Measurements from ENCODE around the gene ACHE. TPM values are rescaled to one million over a fixed set of nuclear protein-coding genes. Genes with fewer than 3 reads are reported as not detected.

The ACHE gene
- total and polyA plus RNA-seq, 4 donors = 0.15 to 17.6 (median 0.21) TPM

DNA sequence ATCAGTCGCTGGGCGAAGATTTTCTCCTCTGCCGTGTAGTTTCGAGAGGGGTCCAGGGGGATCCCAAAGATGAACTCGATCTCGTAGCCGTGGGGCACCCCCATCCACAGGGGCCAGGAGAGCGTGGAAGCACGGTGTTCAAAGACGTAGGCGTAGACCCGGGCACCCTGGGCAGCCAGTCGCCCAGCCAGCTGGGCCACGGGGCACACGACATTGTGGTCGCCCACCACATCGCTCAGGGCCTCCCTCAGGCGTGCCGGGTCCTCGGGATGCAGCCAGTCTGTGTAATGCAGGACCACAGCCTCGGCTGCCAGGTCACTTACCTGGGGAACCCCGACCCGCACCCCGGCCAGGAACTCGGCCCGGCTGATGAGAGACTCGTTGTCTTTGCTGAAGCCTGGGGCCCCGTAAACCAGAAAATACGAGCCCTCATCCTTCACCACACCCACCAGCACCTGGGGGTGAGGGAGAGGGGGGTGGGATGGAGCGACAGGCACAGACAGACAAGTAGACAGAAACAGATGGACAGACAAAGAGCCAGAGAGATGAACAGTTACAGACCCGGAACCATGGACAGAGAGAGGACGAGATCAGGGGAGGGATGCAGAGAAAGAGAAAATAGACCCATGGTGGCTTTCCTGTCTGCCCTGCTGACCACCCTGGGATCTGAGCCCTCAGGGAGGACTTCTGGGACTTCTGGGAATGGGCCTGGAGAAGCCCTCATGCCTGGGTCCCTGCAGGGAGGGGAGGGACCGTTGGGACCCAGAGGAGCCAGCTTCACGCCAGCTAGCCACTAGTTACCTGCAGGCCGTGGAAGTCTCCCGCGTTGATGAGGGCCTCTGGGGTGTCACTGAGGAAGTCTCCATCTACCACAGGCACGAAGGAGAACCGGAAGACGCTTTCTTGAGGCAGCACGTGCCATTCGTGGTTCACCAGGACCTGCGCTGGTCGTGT, 3.0 kb downstream of the ACHE start:
- H3K9me3 ChIP-seq (ENCODE audit: control insufficient read depth in 4 of 4, low read length in 3 of 4) = no peaks in the 10 kb centered on the region
- H3K27me3 ChIP-seq (ENCODE audit: control insufficient read depth in 4 of 4, insufficient read depth in 4 of 4, low read length in 3 of 4) = peaks cover 0 to 6% (median 0%) of the 10 kb centered on the region in 4 donors
- 90% methylated on average over 44 of the region's 44 CpGs for WGBS
- no peak for DNase-seq (ENCODE audit: low spot score)
- H3K9ac ChIP-seq (ENCODE audit: low read depth in 1 of 2, low read length in 2 of 2) = no peak overlapping the region
- no peak overlapping the region for H3K27ac ChIP-seq (ENCODE audit: low read depth in 1 of 2, low read length in 2 of 2)
- H3K4me1 ChIP-seq (ENCODE audit: control insufficient read depth in 4 of 4, insufficient read depth in 4 of 4, low read length in 3 of 4) = peaks cover 12 to 50% (median 33%) of the 10 kb centered on the region in 4 donors
- TF ChIP-seq RXRA (IDR thresholded peaks at IDR 0.05) (no peak), SP1 (IDR thresholded peaks at IDR 0.05) (no peak), FOXA1 (IDR thresholded peaks at IDR 0.05) (no peak), JUND (IDR thresholded peaks at IDR 0.05) (no peak), EGR1 (IDR thresholded peaks at IDR 0.05; ENCODE audit: low read depth in 2 of 2) (no peak), HNF4G (IDR thresholded peaks at IDR 0.05) (no peak), NR2F2 (IDR thresholded peaks at IDR 0.05) (no peak), GABPA (IDR thresholded peaks at IDR 0.05 in 1 of 2, conservative IDR thresholded peaks at IDR 0.05 in 1 of 2) (no peak), YY1 (IDR thresholded peaks at IDR 0.05) (no peak), FOXA2 (IDR thresholded peaks at IDR 0.05) (no peak), TAF1 (conservative IDR thresholded peaks at IDR 0.05) (no peak), RAD21 (IDR thresholded peaks at IDR 0.05) (no peak)
- TF ChIP-seq, protein P1, sequence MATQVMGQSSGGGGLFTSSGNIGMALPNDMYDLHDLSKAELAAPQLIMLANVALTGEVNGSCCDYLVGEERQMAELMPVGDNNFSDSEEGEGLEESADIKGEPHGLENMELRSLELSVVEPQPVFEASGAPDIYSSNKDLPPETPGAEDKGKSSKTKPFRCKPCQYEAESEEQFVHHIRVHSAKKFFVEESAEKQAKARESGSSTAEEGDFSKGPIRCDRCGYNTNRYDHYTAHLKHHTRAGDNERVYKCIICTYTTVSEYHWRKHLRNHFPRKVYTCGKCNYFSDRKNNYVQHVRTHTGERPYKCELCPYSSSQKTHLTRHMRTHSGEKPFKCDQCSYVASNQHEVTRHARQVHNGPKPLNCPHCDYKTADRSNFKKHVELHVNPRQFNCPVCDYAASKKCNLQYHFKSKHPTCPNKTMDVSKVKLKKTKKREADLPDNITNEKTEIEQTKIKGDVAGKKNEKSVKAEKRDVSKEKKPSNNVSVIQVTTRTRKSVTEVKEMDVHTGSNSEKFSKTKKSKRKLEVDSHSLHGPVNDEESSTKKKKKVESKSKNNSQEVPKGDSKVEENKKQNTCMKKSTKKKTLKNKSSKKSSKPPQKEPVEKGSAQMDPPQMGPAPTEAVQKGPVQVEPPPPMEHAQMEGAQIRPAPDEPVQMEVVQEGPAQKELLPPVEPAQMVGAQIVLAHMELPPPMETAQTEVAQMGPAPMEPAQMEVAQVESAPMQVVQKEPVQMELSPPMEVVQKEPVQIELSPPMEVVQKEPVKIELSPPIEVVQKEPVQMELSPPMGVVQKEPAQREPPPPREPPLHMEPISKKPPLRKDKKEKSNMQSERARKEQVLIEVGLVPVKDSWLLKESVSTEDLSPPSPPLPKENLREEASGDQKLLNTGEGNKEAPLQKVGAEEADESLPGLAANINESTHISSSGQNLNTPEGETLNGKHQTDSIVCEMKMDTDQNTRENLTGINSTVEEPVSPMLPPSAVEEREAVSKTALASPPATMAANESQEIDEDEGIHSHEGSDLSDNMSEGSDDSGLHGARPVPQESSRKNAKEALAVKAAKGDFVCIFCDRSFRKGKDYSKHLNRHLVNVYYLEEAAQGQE (IDR thresholded peaks at IDR 0.05) = no peak
- TF ChIP-seq, protein P2, sequence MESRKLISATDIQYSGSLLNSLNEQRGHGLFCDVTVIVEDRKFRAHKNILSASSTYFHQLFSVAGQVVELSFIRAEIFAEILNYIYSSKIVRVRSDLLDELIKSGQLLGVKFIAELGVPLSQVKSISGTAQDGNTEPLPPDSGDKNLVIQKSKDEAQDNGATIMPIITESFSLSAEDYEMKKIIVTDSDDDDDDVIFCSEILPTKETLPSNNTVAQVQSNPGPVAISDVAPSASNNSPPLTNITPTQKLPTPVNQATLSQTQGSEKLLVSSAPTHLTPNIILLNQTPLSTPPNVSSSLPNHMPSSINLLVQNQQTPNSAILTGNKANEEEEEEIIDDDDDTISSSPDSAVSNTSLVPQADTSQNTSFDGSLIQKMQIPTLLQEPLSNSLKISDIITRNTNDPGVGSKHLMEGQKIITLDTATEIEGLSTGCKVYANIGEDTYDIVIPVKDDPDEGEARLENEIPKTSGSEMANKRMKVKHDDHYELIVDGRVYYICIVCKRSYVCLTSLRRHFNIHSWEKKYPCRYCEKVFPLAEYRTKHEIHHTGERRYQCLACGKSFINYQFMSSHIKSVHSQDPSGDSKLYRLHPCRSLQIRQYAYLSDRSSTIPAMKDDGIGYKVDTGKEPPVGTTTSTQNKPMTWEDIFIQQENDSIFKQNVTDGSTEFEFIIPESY (IDR thresholded peaks at IDR 0.05) = no peak
- TF ChIP-seq, protein P3, sequence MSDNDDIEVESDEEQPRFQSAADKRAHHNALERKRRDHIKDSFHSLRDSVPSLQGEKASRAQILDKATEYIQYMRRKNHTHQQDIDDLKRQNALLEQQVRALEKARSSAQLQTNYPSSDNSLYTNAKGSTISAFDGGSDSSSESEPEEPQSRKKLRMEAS (IDR thresholded peaks at IDR 0.05) = no peak
- no peak overlapping the region for H3K4me3 ChIP-seq (ENCODE audit: low read depth in 1 of 3, low read length in 3 of 3)
- peaks cover 0 to 6% (median 2%) of the 10 kb centered on the region in 4 donors for H3K36me3 ChIP-seq (ENCODE audit: control insufficient read depth in 4 of 4, insufficient read depth in 3 of 4, low read depth in 1 of 4, low read length in 3 of 4)

DNA sequence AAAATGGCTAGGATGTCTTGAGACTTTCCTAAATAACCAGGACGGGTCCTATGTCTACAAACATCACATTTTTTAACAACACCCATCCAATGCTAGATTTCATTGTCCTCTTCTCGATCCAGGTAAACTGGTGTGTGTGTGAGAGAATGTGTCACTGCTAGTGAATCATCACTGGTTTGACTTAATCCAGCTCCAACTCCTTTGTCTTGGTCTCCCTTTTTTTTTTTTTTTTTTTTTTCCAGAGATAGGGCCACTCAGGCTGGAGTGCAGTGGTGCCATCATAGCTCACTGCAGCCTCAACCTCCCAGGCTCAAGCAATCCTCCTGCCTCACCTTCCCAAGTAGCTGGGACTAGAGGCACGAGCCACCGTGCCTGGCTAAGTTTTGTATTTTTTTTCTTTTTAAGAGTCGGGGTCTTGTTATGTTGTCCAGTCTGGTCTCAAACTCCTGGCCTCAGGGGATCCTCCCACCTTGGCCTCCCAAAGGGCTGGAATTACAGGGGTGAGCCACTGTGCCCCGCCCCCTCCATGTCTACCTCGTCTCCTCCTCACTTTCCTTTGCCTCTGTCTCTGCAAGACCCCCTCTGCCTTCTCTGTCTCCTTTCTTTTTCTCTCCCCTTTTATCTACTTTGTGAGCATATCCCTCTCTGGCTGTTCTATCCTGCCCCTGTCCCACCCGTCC, 4.0 kb downstream of the ACHE start:
- peaks cover 0 to 6% (median 0%) of the 10 kb centered on the region in 4 donors for H3K27me3 ChIP-seq (ENCODE audit: control insufficient read depth in 4 of 4, insufficient read depth in 4 of 4, low read length in 3 of 4)
- no peak overlapping the region for H3K9ac ChIP-seq (ENCODE audit: low read depth in 1 of 2, low read length in 2 of 2)
- DNase-seq (ENCODE audit: low spot score) = no peak

More for the DNA sequence above, 4.0 kb downstream of the ACHE start:
- H3K36me3 ChIP-seq (ENCODE audit: control insufficient read depth in 4 of 4, insufficient read depth in 3 of 4, low read depth in 1 of 4, low read length in 3 of 4) = peaks cover 0 to 13% (median 12%) of the 10 kb centered on the region in 4 donors
- TF ChIP-seq SP1 (IDR thresholded peaks at IDR 0.05) (no peak), RAD21 (IDR thresholded peaks at IDR 0.05) (no peak), HNF4A (conservative IDR thresholded peaks at IDR 0.05) (no peak), GABPA (IDR thresholded peaks at IDR 0.05 in 1 of 2, conservative IDR thresholded peaks at IDR 0.05 in 1 of 2) (no peak), FOXA2 (IDR thresholded peaks at IDR 0.05) (no peak), JUND (IDR thresholded peaks at IDR 0.05) (no peak), FOXA1 (IDR thresholded peaks at IDR 0.05) (no peak), TAF1 (conservative IDR thresholded peaks at IDR 0.05) (no peak)
- TF ChIP-seq, protein P4, sequence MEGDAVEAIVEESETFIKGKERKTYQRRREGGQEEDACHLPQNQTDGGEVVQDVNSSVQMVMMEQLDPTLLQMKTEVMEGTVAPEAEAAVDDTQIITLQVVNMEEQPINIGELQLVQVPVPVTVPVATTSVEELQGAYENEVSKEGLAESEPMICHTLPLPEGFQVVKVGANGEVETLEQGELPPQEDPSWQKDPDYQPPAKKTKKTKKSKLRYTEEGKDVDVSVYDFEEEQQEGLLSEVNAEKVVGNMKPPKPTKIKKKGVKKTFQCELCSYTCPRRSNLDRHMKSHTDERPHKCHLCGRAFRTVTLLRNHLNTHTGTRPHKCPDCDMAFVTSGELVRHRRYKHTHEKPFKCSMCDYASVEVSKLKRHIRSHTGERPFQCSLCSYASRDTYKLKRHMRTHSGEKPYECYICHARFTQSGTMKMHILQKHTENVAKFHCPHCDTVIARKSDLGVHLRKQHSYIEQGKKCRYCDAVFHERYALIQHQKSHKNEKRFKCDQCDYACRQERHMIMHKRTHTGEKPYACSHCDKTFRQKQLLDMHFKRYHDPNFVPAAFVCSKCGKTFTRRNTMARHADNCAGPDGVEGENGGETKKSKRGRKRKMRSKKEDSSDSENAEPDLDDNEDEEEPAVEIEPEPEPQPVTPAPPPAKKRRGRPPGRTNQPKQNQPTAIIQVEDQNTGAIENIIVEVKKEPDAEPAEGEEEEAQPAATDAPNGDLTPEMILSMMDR (IDR thresholded peaks at IDR 0.05; ENCODE audit: low read depth, low read length, missing input control) = no peak
- TF ChIP-seq, protein P2 (IDR thresholded peaks at IDR 0.05) = no peak
- TF ChIP-seq, protein P3 (IDR thresholded peaks at IDR 0.05) = no peak
- WGBS = 81% methylated on average over 8 of the region's 8 CpGs
- no peak overlapping the region for H3K4me3 ChIP-seq (ENCODE audit: low read depth in 1 of 3, low read length in 3 of 3)
- H3K4me1 ChIP-seq (ENCODE audit: control insufficient read depth in 4 of 4, insufficient read depth in 4 of 4, low read length in 3 of 4) = peaks cover 20 to 54% (median 35%) of the 10 kb centered on the region in 4 donors
- H3K27ac ChIP-seq (ENCODE audit: low read depth in 1 of 2, low read length in 2 of 2) = no peak overlapping the region
- no peaks in the 10 kb centered on the region for H3K9me3 ChIP-seq (ENCODE audit: control insufficient read depth in 4 of 4, low read length in 3 of 4)

All from liver (tissue), 9 donors.